HG02884 (cell line): ENCODE results near the gene KRT31.
"Not testable (repeated sequence)": the region's sequence is repeated elsewhere in the genome, so short reads cannot be mapped to it uniquely, and the experiment has no call there.

Experiments used
- ATAC-seq: cut with Tn5 transposase; IDR thresholded peaks from one replicate; pipeline ENCODE4 v1.9.1; 2021; ENCODE audit warnings: mild to moderate bottlenecking, moderate library complexity; ENCODE audit not compliant: unreplicated experiment

KRT31 gene

GRCh38 chr17:41392278-41392677 is 5.1 kb downstream of the KRT31 start:
- ATAC-seq: no peak

DNA sequence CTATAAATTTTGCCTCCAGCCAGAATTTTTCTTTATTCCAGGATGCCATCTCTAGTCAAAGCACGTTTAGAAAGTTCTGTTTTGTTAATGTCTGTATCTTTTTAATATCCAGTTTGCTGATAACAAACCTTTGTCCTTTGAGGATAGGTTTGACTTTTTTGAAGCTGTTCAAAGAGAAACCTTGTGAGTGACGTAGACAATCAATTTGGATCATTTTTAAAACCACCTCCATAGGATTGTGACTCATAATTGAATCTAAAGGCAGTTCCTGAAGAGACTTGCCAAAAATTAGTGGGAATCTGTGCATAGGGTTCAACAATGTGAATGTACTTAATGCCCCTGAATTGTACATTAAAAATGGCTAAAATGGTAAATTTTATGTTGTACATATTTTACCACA is 5.9 kb downstream of the KRT31 start:
- ATAC-seq: no peak

DNA sequence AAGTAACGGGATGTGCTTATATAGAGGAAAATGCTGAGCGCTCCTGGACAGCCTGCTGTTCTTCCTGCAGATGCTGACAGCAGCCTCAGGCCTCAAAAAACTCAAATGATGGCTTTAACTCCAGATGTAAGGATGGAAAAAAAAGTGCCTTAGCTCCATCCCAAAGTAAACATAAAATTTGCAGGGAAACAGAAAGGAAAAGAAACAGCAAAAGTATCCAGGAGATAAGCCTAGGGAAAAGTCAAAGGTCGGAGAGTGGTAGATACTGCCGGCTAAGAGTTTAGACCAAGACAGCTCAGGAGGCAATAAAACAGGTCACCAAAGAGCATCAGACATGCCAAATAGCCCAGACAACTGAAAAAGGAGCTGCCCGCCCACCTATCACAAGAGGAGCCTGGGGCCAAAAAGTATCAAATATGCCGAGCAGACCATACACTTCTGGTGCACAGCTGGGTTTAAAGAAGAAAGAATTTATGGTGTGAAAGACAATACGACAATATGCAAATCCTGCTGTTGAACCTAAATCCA is 6.9 kb downstream of the KRT31 start:
- no peak for ATAC-seq

- ATAC-seq: no peak
Observed at GRCh38 chr17:41387670-41388069, 9.7 kb downstream of the KRT31 start.

DNA sequence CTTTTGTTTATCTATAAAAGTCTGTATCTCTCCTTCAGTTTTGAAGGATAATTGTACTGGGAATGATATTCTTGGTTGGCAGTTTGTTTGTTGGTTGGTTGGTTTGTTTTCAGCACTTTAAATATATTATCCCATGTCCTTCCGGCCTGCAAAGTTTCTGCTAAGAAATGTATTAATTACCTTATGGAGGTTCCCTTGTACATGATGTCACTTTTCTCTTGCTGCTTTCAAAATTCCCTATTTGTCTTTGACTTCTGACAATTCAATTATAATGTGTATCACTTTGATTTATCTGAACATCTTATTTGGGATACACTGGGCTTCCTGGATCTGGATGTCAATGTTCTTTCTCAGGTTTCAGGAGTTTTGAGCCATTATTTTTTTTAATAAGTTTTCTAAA is 11.2 kb downstream of the KRT31 start:
- no peak for ATAC-seq

- ATAC-seq: no peak
Observed at GRCh38 chr17:41383690-41384089, 13.7 kb downstream of the KRT31 start.

DNA sequence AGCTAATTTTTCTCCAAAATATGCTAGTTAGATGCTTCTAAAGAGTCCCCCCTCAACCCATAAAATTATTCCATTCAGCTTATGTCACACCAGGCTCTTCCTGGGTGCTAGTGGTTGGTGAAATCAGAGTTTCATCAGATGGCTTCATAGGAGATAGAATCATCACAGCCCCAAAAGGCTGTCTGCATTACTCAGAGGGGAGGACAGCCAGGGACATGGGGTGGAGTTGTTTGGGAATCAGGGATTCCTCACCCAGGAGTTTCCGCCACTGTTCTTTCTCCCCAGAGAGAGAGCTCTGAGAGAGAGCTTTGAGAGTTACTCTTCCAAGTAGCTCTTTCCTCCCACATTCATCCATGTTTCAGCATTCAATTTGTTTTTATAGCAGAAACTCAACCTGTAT is 15.0 kb downstream of the KRT31 start:
- ATAC-seq: no peak

DNA sequence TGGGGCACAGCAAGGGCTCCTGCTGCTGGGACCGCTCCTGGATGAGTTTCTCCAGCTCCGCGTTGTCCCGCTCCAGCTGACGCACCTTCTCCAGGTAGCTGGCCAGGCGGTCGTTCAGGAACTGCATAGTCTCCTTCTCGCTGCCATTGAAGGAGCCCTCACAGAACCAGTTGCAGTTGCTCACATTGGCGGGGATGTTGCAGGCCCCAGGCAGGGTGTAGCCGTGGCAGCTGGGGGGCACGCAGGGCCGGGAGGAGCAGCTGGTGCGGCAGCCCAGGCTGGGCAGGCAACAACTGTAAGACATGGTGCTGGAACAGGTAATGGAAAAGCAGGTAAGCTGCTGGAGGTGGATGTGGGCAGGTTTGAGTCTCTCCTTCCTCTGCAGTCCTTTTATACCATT is 15.5 kb downstream of the KRT31 start, which contains the start of gene KRT34:
KRT34 (minus strand) TSS at position 364 of the 400 bp plus-strand sequence; CDS start at position 304, 60 bp downstream.
- not testable (repeated sequence) for ATAC-seq

DNA sequence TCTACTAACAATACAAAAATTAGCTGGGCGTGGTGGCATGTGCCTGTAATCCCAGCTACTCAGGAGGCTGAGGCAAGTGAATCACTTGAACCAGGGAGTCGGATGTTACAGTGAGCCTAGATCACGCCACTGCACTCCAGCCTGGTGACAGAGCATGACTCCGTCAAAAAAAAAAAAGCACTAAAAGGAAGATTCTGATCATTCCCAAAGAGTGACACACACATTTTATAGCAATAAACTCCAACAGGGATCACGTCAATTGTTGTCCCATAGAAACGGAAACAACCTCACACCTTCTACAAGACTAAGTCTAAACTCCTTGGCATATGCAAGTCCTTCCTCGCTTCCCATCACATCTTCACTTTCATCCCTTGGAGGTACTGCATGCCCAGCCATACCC is 17.3 kb downstream of the KRT31 start:
- ATAC-seq: not testable (repeated sequence)

GRCh38 chr17:41377546-41377945 is 19.9 kb downstream of the KRT31 start:
- ATAC-seq: no peak

DNA sequence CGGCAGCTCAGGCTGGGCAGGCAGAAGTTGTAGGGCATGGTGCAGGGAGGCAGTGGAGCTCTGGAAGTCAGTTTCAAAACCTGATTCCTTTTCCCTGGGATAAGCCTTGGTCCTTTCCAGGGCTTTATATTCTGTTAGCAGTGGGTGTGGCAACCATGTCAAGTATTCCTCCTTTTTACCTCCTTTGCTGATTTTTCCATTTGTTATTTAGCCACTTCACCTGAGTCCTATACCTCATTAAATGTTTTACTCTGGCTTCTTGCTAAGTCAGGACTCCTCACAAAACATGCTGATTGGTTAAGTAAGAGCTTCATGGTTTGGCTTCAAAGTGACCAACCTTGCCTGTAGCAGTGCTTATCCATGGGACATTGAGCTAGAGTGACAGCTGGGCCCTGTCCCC is 27.7 kb downstream of the KRT31 start, which contains the start of gene KRT33B:
KRT33B (minus strand) TSS at position 101 of the 400 bp plus-strand sequence; CDS start at position 38, 63 bp downstream.
- ATAC-seq: no peak

- no peak for ATAC-seq
Observed at GRCh38 chr17:41369023-41369422, 28.4 kb downstream of the KRT31 start.

GRCh38 chr17:41367426-41368075 is 29.9 kb downstream of the KRT31 start:
- ATAC-seq: no peak

- no peak for ATAC-seq
Observed at GRCh38 chr17:41366070-41366469, 31.3 kb downstream of the KRT31 start.

GRCh38 chr17:41363881-41364280 is 33.5 kb downstream of the KRT31 start:
- no peak for ATAC-seq

- no peak for ATAC-seq
Observed at GRCh38 chr17:41360296-41360995, 37.0 kb downstream of the KRT31 start.

DNA sequence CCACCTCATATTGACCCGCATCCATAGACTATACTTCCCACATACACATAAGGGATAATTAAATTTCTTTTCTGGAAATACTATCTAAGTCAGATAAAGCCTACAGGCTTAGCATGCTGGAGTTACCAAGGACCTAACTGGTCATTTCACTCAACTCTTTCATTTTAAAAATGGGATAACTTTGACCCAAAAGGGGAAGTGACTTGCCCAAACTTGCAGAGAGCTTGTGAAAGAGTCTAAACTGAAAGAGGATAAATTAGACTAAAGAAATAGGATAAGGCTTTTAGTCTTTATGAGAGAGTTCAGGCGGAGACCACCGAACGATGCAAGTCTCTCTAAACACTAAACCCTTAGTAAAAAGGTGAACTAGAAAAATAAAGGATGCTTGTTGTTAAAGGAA is 42.9 kb downstream of the KRT31 start:
- ATAC-seq: no peak

DNA sequence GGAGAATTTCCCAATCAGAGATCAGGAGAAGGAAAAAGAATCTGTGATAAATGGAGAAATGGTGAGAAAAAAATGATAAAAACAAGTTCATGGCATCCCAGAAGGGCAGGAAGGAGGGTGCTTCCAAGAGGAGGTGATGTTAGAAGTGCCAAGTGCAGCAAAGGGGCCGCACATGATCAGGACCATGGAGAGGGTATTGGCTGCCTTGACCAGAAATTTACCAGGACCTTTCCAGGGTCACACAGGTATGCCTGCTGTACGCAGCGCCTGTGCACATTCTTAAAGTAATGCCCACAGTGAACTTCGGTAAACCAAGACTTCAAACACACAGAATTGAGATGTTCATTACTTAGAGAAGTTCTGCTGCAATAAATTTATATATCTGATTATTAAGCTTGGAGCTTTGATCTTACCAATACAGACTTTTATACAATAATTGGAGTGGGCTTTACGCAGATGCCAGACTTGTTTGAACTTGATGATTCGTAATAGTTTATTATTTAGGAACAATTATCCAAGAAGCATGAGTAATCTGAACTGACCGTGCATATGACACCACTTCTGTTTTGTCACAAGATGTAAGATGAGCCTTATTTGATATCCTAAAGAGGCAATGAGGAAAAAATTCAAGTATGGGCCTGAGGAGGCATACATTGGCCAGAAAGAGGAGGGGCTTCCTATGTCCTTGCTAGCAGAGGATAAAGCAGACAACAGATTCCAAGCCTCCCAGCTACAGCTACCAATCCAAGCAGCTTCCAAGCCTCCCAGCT is 44.6 kb downstream of the KRT31 start:
- ATAC-seq: no peak

GRCh38 chr17:41351177-41351576 is 46.2 kb downstream of the KRT31 start:
- ATAC-seq: no peak

DNA sequence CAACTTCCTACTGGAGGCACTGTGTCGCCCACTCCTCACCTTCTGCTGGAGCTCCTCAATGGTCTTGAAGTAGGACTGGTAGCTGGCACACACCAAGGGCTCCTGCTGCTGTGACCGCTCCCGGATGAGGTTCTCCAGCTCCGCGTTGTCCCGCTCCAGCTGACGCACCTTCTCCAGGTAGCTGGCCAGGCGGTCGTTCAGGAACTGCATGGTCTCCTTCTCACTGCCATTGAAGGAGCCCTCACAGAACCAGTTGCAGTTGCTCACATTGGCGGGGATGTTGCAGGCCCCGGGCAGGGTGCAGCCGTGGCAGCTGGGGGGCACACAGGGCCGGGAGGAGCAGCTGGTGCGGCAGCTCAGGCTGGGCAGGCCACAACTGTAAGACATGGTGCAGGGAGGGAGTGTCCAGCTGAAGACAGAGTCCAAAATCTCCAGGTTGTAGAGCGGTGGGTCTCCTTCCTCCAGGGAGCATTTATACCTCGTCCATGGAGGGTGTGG is 47.0 kb downstream of the KRT31 start, which contains the start of gene KRT33A:
KRT33A (minus strand) TSS at position 448 of the 498 bp plus-strand sequence; CDS start at position 387, 61 bp downstream.
- ATAC-seq: not testable (repeated sequence)
